ENCODE measurements around the gene SNAPC4. TPM values are rescaled to one million over a fixed set of nuclear protein-coding genes. Genes with fewer than 3 reads are reported as not detected.
A peak's percentile ranks its signal among the peaks of the same experiment; 100 is the strongest.

The SNAPC4 gene
- total RNA-seq, 1 experiment from 2014 or later: 29.7 TPM

DNA sequence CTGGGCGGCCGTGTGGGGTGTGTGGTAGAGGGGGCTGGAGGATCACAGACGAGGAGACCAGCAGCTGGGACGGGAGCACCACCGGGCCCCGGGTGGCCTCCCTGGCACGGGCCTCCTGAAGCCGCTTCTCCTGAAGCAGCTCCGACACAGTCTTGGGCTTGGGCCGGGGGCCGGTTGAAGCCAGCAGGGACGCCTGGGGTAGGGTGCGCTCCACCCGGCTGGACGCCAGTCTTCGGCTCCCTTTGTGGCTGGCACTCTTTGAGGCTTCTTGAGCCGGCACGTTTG, 21.0 kb downstream of the SNAPC4 start:
- Histone ChIP-seq H4K20me1 (ENCODE audit: control insufficient read depth, insufficient read depth, insufficient read length) (no peaks in the 10 kb centered on the region), H3T11ph (ENCODE audit: low read length) (no peak overlapping the region), H3K4ac (ENCODE audit: low read depth, low read length) (no peak overlapping the region), H3K23ac (ENCODE audit: insufficient read length, low read depth, low read length) (no peak overlapping the region), H3K18ac (ENCODE audit: insufficient read length, low read depth, low read length) (no peak overlapping the region), H4K8ac (replicated peaks; ENCODE audit: insufficient read length, low read depth, low read length) (no peak overlapping the region), H2BK5ac (ENCODE audit: insufficient read length, low read length) (no peak overlapping the region), H2BK15ac (ENCODE audit: low read depth, low read length) (no peak overlapping the region), H3K79me2 (ENCODE audit: insufficient read depth, low read length) (no peaks in the 10 kb centered on the region), H3K9ac (ENCODE audit: extremely low read depth, insufficient read length, low read length) (no peak overlapping the region), H2AK5ac (ENCODE audit: insufficient read length, low read length) (no peak overlapping the region), H3K79me1 (ENCODE audit: insufficient read depth, low read depth, low read length, poor library complexity, severe bottlenecking) (no peaks in the 10 kb centered on the region), H2BK120ac (ENCODE audit: low read depth, low read length, poor library complexity, severe bottlenecking) (no peak overlapping the region), H2BK20ac (ENCODE audit: low read depth, low read length, poor library complexity, severe bottlenecking) (no peak overlapping the region), H2BK12ac (ENCODE audit: insufficient read length, low read depth, low read length) (no peak overlapping the region), H3K56ac (ENCODE audit: insufficient read length, low read depth, low read length) (no peak overlapping the region), H3K27ac (ENCODE audit: insufficient read length, low read depth, low read length) (no peak overlapping the region), H3K4me2 (ENCODE audit: insufficient read depth, insufficient read length, low read length) (no peak overlapping the region), H3K4me1 (ENCODE audit: insufficient read depth, low read length) (no peaks in the 10 kb centered on the region), H3K23me2 (ENCODE audit: insufficient read length, low read depth, low read length, poor library complexity, severe bottlenecking) (no peaks in the 10 kb centered on the region), H3K9me3 (ENCODE audit: control insufficient read depth, low read depth, low read length) (no peaks in the 10 kb centered on the region), H2AFZ (ENCODE audit: low read length) (no peak overlapping the region), H3K27me3 (ENCODE audit: insufficient read depth, low read length) (no peaks in the 10 kb centered on the region), H4K5ac (ENCODE audit: insufficient read length, low read depth, low read length) (no peak overlapping the region), H3K14ac (ENCODE audit: insufficient read depth, low read length) (no peak overlapping the region), H4K91ac (ENCODE audit: insufficient read length, low read depth, low read length) (no peak overlapping the region)
- DNase-seq: no peak
- no peak overlapping the region for H3K4me3 Mint-ChIP-seq
- H3K27ac Mint-ChIP-seq: peak overlapping the region in 1 of 3 experiments; percentile 48; a peak in 1 of 7 replicates
- no peaks in the 10 kb centered on the region for H3K9me3 Mint-ChIP-seq
- TF ChIP-seq, protein P1, sequence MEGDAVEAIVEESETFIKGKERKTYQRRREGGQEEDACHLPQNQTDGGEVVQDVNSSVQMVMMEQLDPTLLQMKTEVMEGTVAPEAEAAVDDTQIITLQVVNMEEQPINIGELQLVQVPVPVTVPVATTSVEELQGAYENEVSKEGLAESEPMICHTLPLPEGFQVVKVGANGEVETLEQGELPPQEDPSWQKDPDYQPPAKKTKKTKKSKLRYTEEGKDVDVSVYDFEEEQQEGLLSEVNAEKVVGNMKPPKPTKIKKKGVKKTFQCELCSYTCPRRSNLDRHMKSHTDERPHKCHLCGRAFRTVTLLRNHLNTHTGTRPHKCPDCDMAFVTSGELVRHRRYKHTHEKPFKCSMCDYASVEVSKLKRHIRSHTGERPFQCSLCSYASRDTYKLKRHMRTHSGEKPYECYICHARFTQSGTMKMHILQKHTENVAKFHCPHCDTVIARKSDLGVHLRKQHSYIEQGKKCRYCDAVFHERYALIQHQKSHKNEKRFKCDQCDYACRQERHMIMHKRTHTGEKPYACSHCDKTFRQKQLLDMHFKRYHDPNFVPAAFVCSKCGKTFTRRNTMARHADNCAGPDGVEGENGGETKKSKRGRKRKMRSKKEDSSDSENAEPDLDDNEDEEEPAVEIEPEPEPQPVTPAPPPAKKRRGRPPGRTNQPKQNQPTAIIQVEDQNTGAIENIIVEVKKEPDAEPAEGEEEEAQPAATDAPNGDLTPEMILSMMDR (conservative IDR thresholded peaks at IDR 0.05): no peak
- no peaks in the 10 kb centered on the region for H3K27me3 Mint-ChIP-seq (ENCODE audit: low read depth)
- H3K36me3 Mint-ChIP-seq (ENCODE audit: insufficient read depth in 1 of 3, low read depth in 3 of 3): peaks cover 4 to 41% (median 23%) of the 10 kb centered on the region in 3 experiments; a peak in 6 of 7 replicates
- H3K4me1 Mint-ChIP-seq: no peaks in the 10 kb centered on the region
- no CpG with 5 or more reads among the region's 18 CpGs for WGBS (ENCODE audit: extremely low coverage, insufficient read length, low lambda C conversion rate)
